Psoas muscle (tissue), 8 donors: ENCODE results near the gene KCNK7. TPM values are rescaled to one million over a fixed set of nuclear protein-coding genes. Genes with fewer than 3 reads are reported as not detected.
A peak's percentile ranks its signal among the peaks of the same experiment; 100 is the strongest.

Experiments used
- ATAC-seq, 4 donors: fragments of 200-7000 bp; cut with Tn5 transposase; one replicate each; pipeline ENCODE4 v1.9.1; 2020; ENCODE audit warnings: moderate library complexity in 3 of 4, mild to moderate bottlenecking in 2 of 4
- DNase-seq, 2 donors: peaks; one replicate each; pipeline ENCODE4 v3.0.0-alpha.2; 2020
- H3K27ac ChIP-seq: fragments of 200-600 bp; one replicate; pipeline ENCODE4 v1.8.0; 2022
- H3K27me3 ChIP-seq, 3 donors: fragments of 200-600 bp in 1 of 3; one replicate each; pipeline versions ENCODE4 v1.6.1 to v1.8.0; 2013 to 2022; ENCODE audit warnings: low read length in 2 of 3, mild to moderate bottlenecking in 2 of 3, moderate library complexity in 1 of 3; ENCODE audit not compliant: insufficient read depth in 3 of 3
- H3K36me3 ChIP-seq, 2 donors: fragments of 200-600 bp in 1 of 2; one replicate each; pipeline versions ENCODE4 v1.6.1 to v1.8.0; 2013 to 2022; ENCODE audit warnings: low read depth in 1 of 2, mild to moderate bottlenecking in 1 of 2, moderate library complexity in 1 of 2; ENCODE audit not compliant: insufficient read depth in 1 of 2
- H3K4me1 ChIP-seq: fragments of 200-600 bp; one replicate; pipeline ENCODE4 v1.8.0; 2022
- H3K4me3 ChIP-seq: fragments of 200-600 bp; one replicate; pipeline ENCODE4 v1.8.0; 2022; ENCODE audit warnings: mild to moderate bottlenecking
- H3K9me3 ChIP-seq: fragments of 200-600 bp; one replicate; pipeline ENCODE4 v1.8.0; 2022
- WGBS, 3 donors: extraction: QIAGEN DNeasy Blood & Tissue Kit; methylation state at CpG; one replicate each; pipeline versions ENCODE4 v1.1.6 to v1.1.7; 2013; 5-methylcytosine and 5-hydroxymethylcytosine counted together
- intact Hi-C, 2 donors: fragments of 100-400 bp; cut with DNase I; formaldehyde crosslinking; loops; one replicate each; pipeline versions ENCODE4 v1.11.0 to v1.14.2; 2022
- polyA plus RNA-seq, 3 donors: library from polyadenylated mRNA; stranded (reverse); fragments of 200-250 nt; gene quantifications; one replicate each; pipeline ENCODE4 v1.2.3, GENCODE V29; 2013
- total RNA-seq, 4 donors: library from RNA; stranded (reverse); fragmentation: NEBNext Ultra II Directional in 2 of 4; extraction: Animal tissue kit (Norgen Biotek cat#: 25700) in 2 of 4; gene quantifications; one replicate each; pipeline versions ENCODE4 v1.2.1 to v1.2.4, GENCODE V29; 2021 to 2023
- TF ChIP-seq, protein P1 (sequence below): fragments of 200-600 bp; IDR thresholded peaks from one replicate; pipeline ENCODE4 v1.8.0; 2022; ENCODE audit warnings: antibody characterized with exemption
- donor health status: healthy with polysubstance abuse.
- donor health status: DM: no; HTN: no; CAD: no; lungs with moderate emphysema.
- donor health status: Bipolar disorder and iron deficiency.
- donor health status: healthy.
- donor health status: DM: yes; HTN: yes; CAD: no.
- donor health status: DM: no; HTN: no; CAD: no.
- donor health status: DM: no; HTN: no; CAD: no.
- donor health status: DM: yes; HTN: yes; CAD: no.

KCNK7 gene
- total and polyA plus RNA-seq, 7 donors = 0.19 to 1.4 (median 0.41) TPM; not detected in 1

DNA sequence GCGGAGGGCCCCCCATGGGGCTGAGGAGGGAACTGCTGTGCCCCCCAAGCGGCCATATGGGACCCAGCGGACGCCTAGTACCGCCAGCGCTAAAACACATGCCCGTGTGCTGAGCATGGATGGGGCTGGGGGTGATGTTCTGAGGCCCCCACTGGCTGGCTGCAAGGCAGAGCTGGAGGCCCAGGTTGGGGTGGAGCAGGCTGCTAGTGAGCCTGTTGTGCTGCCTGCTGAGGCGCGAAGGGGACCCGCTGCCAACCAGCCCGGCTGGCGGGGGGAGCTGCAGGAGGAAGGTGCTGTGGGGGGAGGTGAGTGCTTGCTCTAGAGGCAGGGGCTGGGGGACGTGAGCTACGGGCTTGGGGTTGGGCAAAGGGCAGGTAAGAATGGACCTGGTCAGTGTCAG is 23.2 kb upstream of the KCNK7 start:
- no peaks in the 10 kb centered on the region for H3K9me3 ChIP-seq
- whole genome bisulfite sequencing, 3 donors = 89 to 93% (median 91%) methylated on average over 13 to 14 of the region's 14 CpGs
- TF ChIP-seq, protein P1, sequence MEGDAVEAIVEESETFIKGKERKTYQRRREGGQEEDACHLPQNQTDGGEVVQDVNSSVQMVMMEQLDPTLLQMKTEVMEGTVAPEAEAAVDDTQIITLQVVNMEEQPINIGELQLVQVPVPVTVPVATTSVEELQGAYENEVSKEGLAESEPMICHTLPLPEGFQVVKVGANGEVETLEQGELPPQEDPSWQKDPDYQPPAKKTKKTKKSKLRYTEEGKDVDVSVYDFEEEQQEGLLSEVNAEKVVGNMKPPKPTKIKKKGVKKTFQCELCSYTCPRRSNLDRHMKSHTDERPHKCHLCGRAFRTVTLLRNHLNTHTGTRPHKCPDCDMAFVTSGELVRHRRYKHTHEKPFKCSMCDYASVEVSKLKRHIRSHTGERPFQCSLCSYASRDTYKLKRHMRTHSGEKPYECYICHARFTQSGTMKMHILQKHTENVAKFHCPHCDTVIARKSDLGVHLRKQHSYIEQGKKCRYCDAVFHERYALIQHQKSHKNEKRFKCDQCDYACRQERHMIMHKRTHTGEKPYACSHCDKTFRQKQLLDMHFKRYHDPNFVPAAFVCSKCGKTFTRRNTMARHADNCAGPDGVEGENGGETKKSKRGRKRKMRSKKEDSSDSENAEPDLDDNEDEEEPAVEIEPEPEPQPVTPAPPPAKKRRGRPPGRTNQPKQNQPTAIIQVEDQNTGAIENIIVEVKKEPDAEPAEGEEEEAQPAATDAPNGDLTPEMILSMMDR = no peak
- no peaks in the 10 kb centered on the region for H3K27me3 ChIP-seq
- H3K36me3 ChIP-seq = peaks cover 0 to 69% of the 10 kb centered on the region in 2 donors
- peaks cover 15% of the 10 kb centered on the region for H3K4me1 ChIP-seq
- H3K27ac ChIP-seq = no peak overlapping the region
- DNase-seq (no peak), ATAC-seq (no peak)
- no peak overlapping the region for H3K4me3 ChIP-seq
- intact Hi-C loops = loop anchor here in 1 of 2 donors (5.0 kb wide), 1 partner anchor 94 kb away; the partner anchor contains the start of gene KAT5

DNA sequence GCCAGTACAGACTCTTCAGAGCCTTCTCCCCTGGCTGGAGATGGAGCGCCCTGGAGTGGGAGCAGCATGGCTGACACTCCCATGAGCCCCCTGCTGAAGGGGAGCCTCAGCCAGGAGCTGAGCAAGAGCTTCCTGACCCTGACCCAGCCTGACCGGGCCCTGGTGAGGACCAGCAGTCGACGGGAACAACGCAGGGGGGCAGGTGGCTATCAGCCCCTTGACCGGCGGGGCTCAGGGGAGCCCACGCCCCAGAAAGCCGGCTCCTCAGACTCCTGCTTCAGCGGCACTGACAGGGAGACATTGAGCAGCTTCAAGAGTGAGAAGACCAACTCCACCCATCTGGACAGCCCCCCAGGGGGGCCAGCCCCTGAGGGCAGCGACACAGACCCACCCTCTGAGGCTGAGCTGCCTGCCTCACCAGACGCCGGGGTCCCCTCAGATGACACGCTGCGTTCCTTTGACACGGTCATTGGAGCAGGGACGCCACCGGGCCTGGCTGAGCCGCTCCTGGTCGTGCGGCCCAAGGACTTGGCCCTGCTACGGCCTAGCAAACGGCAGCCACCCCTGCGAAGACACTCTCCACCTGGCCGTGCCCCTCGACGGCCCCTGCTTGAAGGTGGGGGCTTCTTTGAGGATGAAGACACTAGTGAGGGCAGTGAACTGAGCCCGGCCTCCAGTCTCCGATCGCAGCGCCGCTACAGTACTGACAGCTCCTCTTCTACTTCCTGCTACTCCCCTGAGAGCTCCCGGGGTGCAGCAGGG is 22.6 kb upstream of the KCNK7 start:
- DNase-seq = no peak
- Histone ChIP-seq H3K27me3 (no peaks in the 10 kb centered on the region), H3K9me3 (no peaks in the 10 kb centered on the region), H3K27ac (no peak overlapping the region), H3K4me3 (no peak overlapping the region), H3K36me3 (peaks cover 0 to 63% of the 10 kb centered on the region in 2 donors), H3K4me1 (peaks cover 18% of the 10 kb centered on the region)
- TF ChIP-seq, protein P1 = no peak
- ATAC-seq = no peak
- 89 to 92% (median 91%) methylated on average over 27 to 33 of the region's 33 CpGs for WGBS, 3 donors
- intact Hi-C loops = loop anchor here in 1 of 2 donors (2.0 to 5.0 kb wide), 2 partner anchors 39 to 94 kb away; partner anchors contain the start of gene KAT5

DNA sequence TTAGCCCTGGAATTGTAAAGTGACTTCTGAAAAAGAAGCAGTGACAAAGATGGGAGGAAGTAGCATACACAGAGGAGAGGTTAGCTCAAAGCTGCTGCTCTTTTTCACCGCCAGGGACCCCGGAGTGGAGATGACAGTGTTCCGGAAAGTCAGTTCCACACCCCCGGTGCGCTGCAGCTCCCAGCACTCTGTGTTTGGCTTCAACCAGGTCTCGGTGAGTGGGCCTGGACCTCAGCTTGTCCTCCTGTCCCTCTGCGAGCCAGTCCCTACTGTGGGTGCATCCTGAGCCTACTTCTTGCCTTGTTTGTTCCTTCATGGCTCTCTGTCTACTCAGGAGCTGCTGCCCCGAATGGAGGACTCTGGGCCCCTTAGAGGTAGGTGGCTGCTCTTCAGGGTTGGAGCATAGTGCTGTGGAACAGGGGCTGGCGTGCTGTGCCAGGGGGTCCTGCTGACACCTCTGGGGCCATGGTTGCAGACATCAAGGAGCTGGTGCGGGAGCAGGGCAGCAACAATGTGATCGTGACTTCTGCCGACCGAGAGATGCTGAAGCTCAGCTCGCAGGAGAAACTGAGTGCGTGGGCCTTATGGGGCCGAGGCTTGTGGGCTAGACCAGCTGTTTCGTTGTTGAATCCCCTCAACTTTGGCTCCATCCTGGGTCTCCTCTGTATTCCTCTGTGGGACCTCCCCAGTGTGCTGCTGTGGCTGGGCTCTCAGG is 21.7 kb upstream of the KCNK7 start:
- peaks cover 26% of the 10 kb centered on the region for H3K4me1 ChIP-seq
- intact Hi-C loops = loop anchor here in 1 of 2 donors (2.0 to 5.0 kb wide), 2 partner anchors 40 to 95 kb away; partner anchors contain the start of gene KAT5
- no peak overlapping the region for H3K27ac ChIP-seq
- no peaks in the 10 kb centered on the region for H3K27me3 ChIP-seq
- no peaks in the 10 kb centered on the region for H3K9me3 ChIP-seq
- 88 to 90% (median 89%) methylated on average over 17 of the region's 17 CpGs for WGBS, 3 donors
- peak overlapping the region; percentile 97 for H3K4me3 ChIP-seq
- ATAC-seq (no peak), DNase-seq (no peak)
- peaks cover 0 to 54% of the 10 kb centered on the region in 2 donors for H3K36me3 ChIP-seq
- TF ChIP-seq, protein P1 = no peak

DNA sequence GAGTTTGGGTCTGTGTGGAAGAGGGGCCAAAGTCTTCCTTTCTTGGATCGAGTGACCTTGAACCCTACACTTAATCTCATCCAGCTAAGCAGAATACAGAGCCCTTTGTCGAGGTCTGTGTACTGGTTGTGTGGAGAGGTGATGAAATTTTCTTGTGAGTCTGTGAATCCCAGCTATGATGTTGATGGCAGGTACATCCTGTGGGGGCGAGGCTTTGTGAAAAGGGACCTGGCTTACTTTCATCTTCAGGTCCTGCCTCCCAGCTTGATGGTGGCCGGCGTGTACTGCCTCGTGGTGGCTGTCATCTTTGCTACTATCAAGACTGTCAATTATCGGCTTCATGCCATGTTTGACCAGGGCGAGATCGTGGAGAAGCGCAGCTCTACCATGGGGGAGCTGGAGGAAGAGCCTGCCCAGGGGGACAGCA is 21.0 kb upstream of the KCNK7 start:
- WGBS, 3 donors = 57 to 68% (median 64%) methylated on average over 10 of the region's 10 CpGs
- no peak for DNase-seq
- ATAC-seq = no peak
- Histone ChIP-seq H3K4me1 (peaks cover 31% of the 10 kb centered on the region), H3K36me3 (peaks cover 0 to 52% of the 10 kb centered on the region in 2 donors), H3K9me3 (no peaks in the 10 kb centered on the region), H3K27ac (peak overlapping the region; percentile 89), H3K4me3 (peak overlapping the region; percentile 97), H3K27me3 (no peaks in the 10 kb centered on the region)
- TF ChIP-seq, protein P1 = no peak
- intact Hi-C loops = loop anchor here in 1 of 2 donors (2.0 to 5.0 kb wide), 2 partner anchors 40 to 96 kb away; partner anchors contain the start of gene KAT5
